ENCODE measurements around the gene CHCHD2. TPM values are rescaled to one million over a fixed set of nuclear protein-coding genes. Genes with fewer than 3 reads are reported as not detected.
A peak's percentile ranks its signal among the peaks of the same experiment; 100 is the strongest.

The CHCHD2 gene
- total RNA-seq, 1 experiment from 2014 or later: 510 TPM

GRCh38 chr7:56063882-56064625, 42.2 kb downstream of the CHCHD2 start, which contains the start of gene SUMF2 (continued):
- TF ChIP-seq ATF3 (IDR thresholded peaks at IDR 0.05) (no peak), EGR1 (IDR thresholded peaks at IDR 0.05; ENCODE audit: low read depth) (peak; percentile 44; the same call in 1 of the 2 replicates), FOSL1 (IDR thresholded peaks at IDR 0.05; ENCODE audit: low read depth) (no peak)

- H3K9me2 ChIP-seq (ENCODE audit: insufficient read depth): no peaks in the 10 kb centered on the region
- H2AFZ ChIP-seq (ENCODE audit: low read depth, low read length, poor library complexity, severe bottlenecking): no peak overlapping the region
- peak overlapping the region; percentile 98 for H3K27ac ChIP-seq (ENCODE audit: low read depth, low read length)
- ChIA-PET POLR2A (interaction anchor here (1.2 to 6.5 kb wide), 2 partner anchors 10 to 12 kb away, joined by 5 to 64 read pairs; partner anchors contain the start of genes CCT6A and PSPH), RAD21 (ENCODE audit: low non-redundant PET in 1 of 2, low total read pairs in 2 of 2, uncharacterized antibody in 2 of 2, unreplicated experiment in 2 of 2) (no interaction called here), CTCF (interaction anchor here (0.8 kb wide), 1 partner anchor 422 kb away, joined by 3 read pairs; no protein-coding TSS in a partner anchor)
- peak overlapping the region in 1 of 2 experiments; percentile 88 for H3K4me3 ChIP-seq (replicated peaks in 1 of 2; ENCODE audit: low read depth in 1 of 2, low read length in 2 of 2)
- peak; percentile 18 for ATAC-seq
- BruUV-seq (replicated peaks): TSS peak; percentile 3
- H3K36me3 ChIP-seq (ENCODE audit: control insufficient read depth in 1 of 2, insufficient read depth in 2 of 2, low read length in 2 of 2): peaks cover 21 to 51% of the 10 kb centered on the region in 2 experiments
- peak overlapping the region; percentile 85 for H3K4me2 ChIP-seq (ENCODE audit: low read length)
- H3K79me2 ChIP-seq (ENCODE audit: insufficient read depth, low read length): peaks cover 70% of the 10 kb centered on the region
- no peaks in the 10 kb centered on the region for H3K27me3 ChIP-seq (ENCODE audit: insufficient read depth, low read length)
- peaks cover 15% of the 10 kb centered on the region for H4K20me1 ChIP-seq (ENCODE audit: insufficient read depth)
- peak overlapping the region; percentile 95 for H3K9ac ChIP-seq (ENCODE audit: low read length)
- no peaks in the 10 kb centered on the region for H3K9me3 ChIP-seq (ENCODE audit: control insufficient read depth in 1 of 2, insufficient read depth in 1 of 2, low read depth in 1 of 2, low read length in 2 of 2)
- intact Hi-C loops (cut with micrococcal nuclease): no loop called here
- DNase-seq (ENCODE audit: low read depth, low spot score): no peak
- peaks cover 32 to 61% of the 10 kb centered on the region in 2 experiments for H3K4me1 ChIP-seq (ENCODE audit: control insufficient read depth in 1 of 2, insufficient read depth in 2 of 2, low read length in 2 of 2)
- TF ChIP-seq, protein P1, sequence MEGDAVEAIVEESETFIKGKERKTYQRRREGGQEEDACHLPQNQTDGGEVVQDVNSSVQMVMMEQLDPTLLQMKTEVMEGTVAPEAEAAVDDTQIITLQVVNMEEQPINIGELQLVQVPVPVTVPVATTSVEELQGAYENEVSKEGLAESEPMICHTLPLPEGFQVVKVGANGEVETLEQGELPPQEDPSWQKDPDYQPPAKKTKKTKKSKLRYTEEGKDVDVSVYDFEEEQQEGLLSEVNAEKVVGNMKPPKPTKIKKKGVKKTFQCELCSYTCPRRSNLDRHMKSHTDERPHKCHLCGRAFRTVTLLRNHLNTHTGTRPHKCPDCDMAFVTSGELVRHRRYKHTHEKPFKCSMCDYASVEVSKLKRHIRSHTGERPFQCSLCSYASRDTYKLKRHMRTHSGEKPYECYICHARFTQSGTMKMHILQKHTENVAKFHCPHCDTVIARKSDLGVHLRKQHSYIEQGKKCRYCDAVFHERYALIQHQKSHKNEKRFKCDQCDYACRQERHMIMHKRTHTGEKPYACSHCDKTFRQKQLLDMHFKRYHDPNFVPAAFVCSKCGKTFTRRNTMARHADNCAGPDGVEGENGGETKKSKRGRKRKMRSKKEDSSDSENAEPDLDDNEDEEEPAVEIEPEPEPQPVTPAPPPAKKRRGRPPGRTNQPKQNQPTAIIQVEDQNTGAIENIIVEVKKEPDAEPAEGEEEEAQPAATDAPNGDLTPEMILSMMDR (IDR thresholded peaks at IDR 0.05 in 2 of 3, conservative IDR thresholded peaks at IDR 0.05 in 1 of 3; ENCODE audit: borderline replicate concordance in 1 of 3, insufficient read depth in 1 of 3, low read depth in 2 of 3, low read length in 2 of 3): no peak
- TF ChIP-seq CEBPB (IDR thresholded peaks at IDR 0.05; ENCODE audit: low read depth) (no peak), ELF1 (IDR thresholded peaks at IDR 0.05; ENCODE audit: borderline replicate concordance, low read depth) (no peak), EGR1 (IDR thresholded peaks at IDR 0.05; ENCODE audit: low read depth) (no peak), ZFX (IDR thresholded peaks at IDR 0.05) (no peak), SP1 (IDR thresholded peaks at IDR 0.05; ENCODE audit: low read depth) (no peak), MAX (IDR thresholded peaks at IDR 0.05) (no peak), JUND (IDR thresholded peaks at IDR 0.05) (no peak), CBX3 (IDR thresholded peaks at IDR 0.05; ENCODE audit: low read depth) (no peak), REST (IDR thresholded peaks at IDR 0.05; ENCODE audit: low read depth) (no peak), ZNF274 (IDR thresholded peaks at IDR 0.05; ENCODE audit: low read depth, low read length) (no peak), EZH2phosphoT487 (IDR thresholded peaks at IDR 0.05; ENCODE audit: borderline replicate concordance) (no peak), EZH2 (IDR thresholded peaks at IDR 0.05) (no peak), SRF (IDR thresholded peaks at IDR 0.05; ENCODE audit: low read depth) (no peak), POLR2A (IDR thresholded peaks at IDR 0.05; ENCODE audit: borderline replicate concordance, extremely low read depth, insufficient read depth, insufficient read length) (no peak)
- TF ChIP-seq, protein P2, sequence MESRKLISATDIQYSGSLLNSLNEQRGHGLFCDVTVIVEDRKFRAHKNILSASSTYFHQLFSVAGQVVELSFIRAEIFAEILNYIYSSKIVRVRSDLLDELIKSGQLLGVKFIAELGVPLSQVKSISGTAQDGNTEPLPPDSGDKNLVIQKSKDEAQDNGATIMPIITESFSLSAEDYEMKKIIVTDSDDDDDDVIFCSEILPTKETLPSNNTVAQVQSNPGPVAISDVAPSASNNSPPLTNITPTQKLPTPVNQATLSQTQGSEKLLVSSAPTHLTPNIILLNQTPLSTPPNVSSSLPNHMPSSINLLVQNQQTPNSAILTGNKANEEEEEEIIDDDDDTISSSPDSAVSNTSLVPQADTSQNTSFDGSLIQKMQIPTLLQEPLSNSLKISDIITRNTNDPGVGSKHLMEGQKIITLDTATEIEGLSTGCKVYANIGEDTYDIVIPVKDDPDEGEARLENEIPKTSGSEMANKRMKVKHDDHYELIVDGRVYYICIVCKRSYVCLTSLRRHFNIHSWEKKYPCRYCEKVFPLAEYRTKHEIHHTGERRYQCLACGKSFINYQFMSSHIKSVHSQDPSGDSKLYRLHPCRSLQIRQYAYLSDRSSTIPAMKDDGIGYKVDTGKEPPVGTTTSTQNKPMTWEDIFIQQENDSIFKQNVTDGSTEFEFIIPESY (IDR thresholded peaks at IDR 0.05; ENCODE audit: extremely low read depth, insufficient replicate concordance, low read length): no peak
Measured at GRCh38 chr7:56063500-56063881, 42.8 kb downstream of the CHCHD2 start.

All from HCT116 (cell line).